Hematopoietic multipotent progenitor cell treated with erythropoietin and hydrocortisone succinate and interleukin-3 and kit ligand, for 4 days (in vitro differentiated cells): ENCODE measurements around the gene TMEM238.

Experiments used
- DNase-seq: peaks from one replicate; pipeline ENCODE4 v3.0.0-alpha.2; 2015

Gene TMEM238

GRCh38 chr19:55376241-55376933, 7.7 kb downstream of the TMEM238 start, which contains the start of gene TMEM190:
Gene TMEM190 (plus strand): TSS chr19:55376826. CDS start chr19:55376854, 28 bp downstream.
- DNase-seq, result peak; percentile 35

GRCh38 chr19:55373993-55374757, 9.9 kb downstream of the TMEM238 start:
- DNase-seq, result no peak

GRCh38 chr19:55373306-55373992, 10.6 kb downstream of the TMEM238 start:
- DNase-seq, result no peak

GRCh38 chr19:55372316-55373081, 11.6 kb downstream of the TMEM238 start:
- no peak for DNase-seq

GRCh38 chr19:55370305-55370988, 13.6 kb downstream of the TMEM238 start, which contains the start of gene IL11:
Gene IL11 (minus strand): TSS chr19:55370463. CDS start chr19:55370310, 153 bp downstream.
- no peak for DNase-seq

- DNase-seq, result peak; percentile 58
Observed at GRCh38 chr19:55369653-55370304, 14.3 kb downstream of the TMEM238 start.

GRCh38 chr19:55368701-55369563, 15.2 kb downstream of the TMEM238 start:
- DNase-seq, result no peak

- no peak for DNase-seq
Observed at GRCh38 chr19:55368106-55368505, 16.0 kb downstream of the TMEM238 start.

GRCh38 chr19:55366790-55367189, 17.3 kb downstream of the TMEM238 start:
- DNase-seq, result no peak

GRCh38 chr19:55365964-55366363, 18.1 kb downstream of the TMEM238 start:
- no peak for DNase-seq

GRCh38 chr19:55365245-55365644, 18.8 kb downstream of the TMEM238 start:
- DNase-seq, result no peak

GRCh38 chr19:55362990-55363716, 20.9 kb downstream of the TMEM238 start, which contains the start of gene GARIN5B:
Gene GARIN5B (minus strand): TSS chr19:55363260. CDS start chr19:55363066, 194 bp downstream.
- DNase-seq, result no peak

- DNase-seq, result no peak
Observed at GRCh38 chr19:55362174-55362989, 21.7 kb downstream of the TMEM238 start.

GRCh38 chr19:55360902-55361301, 23.2 kb downstream of the TMEM238 start:
- no peak for DNase-seq

- DNase-seq, result no peak
Observed at GRCh38 chr19:55358943-55359908, 24.9 kb downstream of the TMEM238 start.

- DNase-seq, result no peak
Observed at GRCh38 chr19:55358493-55358892, 25.6 kb downstream of the TMEM238 start.

GRCh38 chr19:55355213-55355821, 28.8 kb downstream of the TMEM238 start:
- no peak for DNase-seq
